Neutrophil (primary cell): ENCODE measurements around the gene NUP205.

Experiments
- H3K27ac ChIP-seq: fragments of 200-600 bp; sonication (generic); 2 replicates; pipeline ENCODE4 v1.5.1; 2016; ENCODE audit warnings: mild to moderate bottlenecking, moderate library complexity
- H3K27me3 ChIP-seq: fragments of 200-600 bp; sonication (generic); 2 replicates; pipeline ENCODE4 v1.6.0; 2016; ENCODE audit warnings: mild to moderate bottlenecking
- H3K36me3 ChIP-seq: fragments of 200-600 bp; sonication (generic); 2 replicates; pipeline ENCODE4 v1.5.1; 2017
- H3K4me1 ChIP-seq, 2 experiments: fragments of 200-600 bp in 1 of 2; sonication (generic) in 1 of 2; 1 replicate in 1 of 2; 2 replicates in 1 of 2; pipeline versions ENCODE4 v1.5.1 to v1.6.1; 2013 to 2016; ENCODE audit warnings: low read depth in 1 of 2, low read length in 1 of 2, mild to moderate bottlenecking in 1 of 2, moderate library complexity in 1 of 2; ENCODE audit not compliant: control insufficient read depth in 1 of 2, insufficient read depth in 1 of 2
- H3K4me3 ChIP-seq, 2 experiments: fragments of 200-600 bp in 1 of 2; sonication (generic) in 1 of 2; 1 replicate in 1 of 2; 2 replicates in 1 of 2; pipeline ENCODE4 v1.5.1; 2013 to 2016; ENCODE audit warnings: low read depth in 1 of 2, low read length in 1 of 2, mild to moderate bottlenecking in 1 of 2, moderate library complexity in 1 of 2
- H3K9me3 ChIP-seq: fragments of 200-600 bp; sonication (generic); 2 replicates; pipeline ENCODE4 v1.5.1; 2016
- CTCF ChIP-seq: fragments of 200-600 bp; sonication (generic); IDR thresholded peaks from 2 replicates; pipeline ENCODE4 v1.5.1; 2016; ENCODE audit warnings: antibody characterized with exemption

The NUP205 gene

GRCh38 chr7:135681762-135682161 is 124.0 kb downstream of the NUP205 start:
- Histone ChIP-seq H3K4me3 (no peak overlapping the region), H3K9me3 (no peaks in the 10 kb centered on the region), H3K36me3 (peaks cover 24% of the 10 kb centered on the region), H3K27ac (no peak overlapping the region), H3K27me3 (no peaks in the 10 kb centered on the region), H3K4me1 (no peaks in the 10 kb centered on the region)
- TF ChIP-seq CTCF: no peak

- Histone ChIP-seq H3K9me3 (no peaks in the 10 kb centered on the region), H3K4me3 (no peak overlapping the region), H3K27ac (no peak overlapping the region), H3K4me1 (no peaks in the 10 kb centered on the region), H3K36me3 (peaks cover 22% of the 10 kb centered on the region), H3K27me3 (no peaks in the 10 kb centered on the region)
- TF ChIP-seq CTCF: no peak
Measured at GRCh38 chr7:135682191-135682590, 124.5 kb downstream of the NUP205 start.

- no peak for TF ChIP-seq CTCF
- Histone ChIP-seq H3K36me3 (peaks cover 14% of the 10 kb centered on the region), H3K27ac (no peak overlapping the region)
Measured at GRCh38 chr7:135683609-135684008, 125.9 kb downstream of the NUP205 start.

GRCh38 chr7:135684136-135684535 is 126.4 kb downstream of the NUP205 start:
- Histone ChIP-seq H3K4me3 (no peak overlapping the region), H3K27ac (no peak overlapping the region), H3K4me1 (no peaks in the 10 kb centered on the region), H3K9me3 (no peaks in the 10 kb centered on the region), H3K36me3 (peaks cover 12% of the 10 kb centered on the region), H3K27me3 (no peaks in the 10 kb centered on the region)
- TF ChIP-seq CTCF: no peak

More at GRCh38 chr7:135683609-135684008, 125.9 kb downstream of the NUP205 start:
- Histone ChIP-seq H3K9me3 (no peaks in the 10 kb centered on the region), H3K4me1 (no peaks in the 10 kb centered on the region), H3K4me3 (no peak overlapping the region), H3K27me3 (no peaks in the 10 kb centered on the region)

- Histone ChIP-seq H3K4me1 (no peaks in the 10 kb centered on the region), H3K27me3 (no peaks in the 10 kb centered on the region), H3K9me3 (no peaks in the 10 kb centered on the region), H3K36me3 (peaks cover 18% of the 10 kb centered on the region), H3K27ac (no peak overlapping the region), H3K4me3 (no peak overlapping the region)
- TF ChIP-seq CTCF: no peak
Measured at GRCh38 chr7:135684699-135685098, 127.0 kb downstream of the NUP205 start.
